Glutamatergic neuron (in vitro differentiated cells): ENCODE results near the gene ICAM4. TPM values are rescaled to one million over a fixed set of nuclear protein-coding genes. Genes with fewer than 3 reads are reported as not detected.

ENCODE experiments used
- DNase-seq: peaks from one replicate; pipeline ENCODE4 v3.0.0; 2022
- H3K27ac Mint-ChIP-seq: one replicate; pipeline ENCODE4 v1.8.0; 2020; ENCODE audit warnings: mild to moderate bottlenecking, mixed read lengths, inconsistent platforms; ENCODE audit not compliant: unreplicated experiment
- H3K27me3 Mint-ChIP-seq: one replicate; pipeline ENCODE4 v1.8.0; 2020; ENCODE audit warnings: mild to moderate bottlenecking, moderate library complexity, mixed read lengths, inconsistent platforms; ENCODE audit not compliant: unreplicated experiment
- H3K36me3 Mint-ChIP-seq: one replicate; pipeline ENCODE4 v1.8.0; 2020; ENCODE audit warnings: mild to moderate bottlenecking, mixed read lengths, inconsistent platforms; ENCODE audit not compliant: unreplicated experiment
- H3K4me1 Mint-ChIP-seq: one replicate; pipeline ENCODE4 v1.8.0; 2020; ENCODE audit warnings: mild to moderate bottlenecking, low read depth, mixed read lengths, inconsistent platforms; ENCODE audit not compliant: unreplicated experiment
- H3K4me3 Mint-ChIP-seq: one replicate; pipeline ENCODE4 v1.8.0; 2020; ENCODE audit warnings: mild to moderate bottlenecking, mixed read lengths, inconsistent platforms; ENCODE audit not compliant: unreplicated experiment
- H3K9me3 Mint-ChIP-seq: one replicate; pipeline ENCODE4 v1.8.0; 2020; ENCODE audit warnings: mild to moderate bottlenecking, moderate library complexity, mixed read lengths, inconsistent platforms; ENCODE audit not compliant: unreplicated experiment
- total RNA-seq: library from RNA; stranded (reverse); fragmentation: NEBNext Ultra II Directional; extraction: Animal tissue kit (Norgen Biotek cat#: 25700); gene quantifications from one replicate; pipeline ENCODE4 v1.2.1, GENCODE V29; 2021; ENCODE audit not compliant: unreplicated experiment
- TF ChIP-seq, protein P1 (sequence below): fragments of 200-600 bp; sonication (generic); IDR thresholded peaks from one replicate; pipeline ENCODE4 v1.5.0; 2021; ENCODE audit not compliant: partially characterized antibody, unreplicated experiment

The ICAM4 gene
- total RNA-seq, 1 donor from 2014 or later = not detected

DNA sequence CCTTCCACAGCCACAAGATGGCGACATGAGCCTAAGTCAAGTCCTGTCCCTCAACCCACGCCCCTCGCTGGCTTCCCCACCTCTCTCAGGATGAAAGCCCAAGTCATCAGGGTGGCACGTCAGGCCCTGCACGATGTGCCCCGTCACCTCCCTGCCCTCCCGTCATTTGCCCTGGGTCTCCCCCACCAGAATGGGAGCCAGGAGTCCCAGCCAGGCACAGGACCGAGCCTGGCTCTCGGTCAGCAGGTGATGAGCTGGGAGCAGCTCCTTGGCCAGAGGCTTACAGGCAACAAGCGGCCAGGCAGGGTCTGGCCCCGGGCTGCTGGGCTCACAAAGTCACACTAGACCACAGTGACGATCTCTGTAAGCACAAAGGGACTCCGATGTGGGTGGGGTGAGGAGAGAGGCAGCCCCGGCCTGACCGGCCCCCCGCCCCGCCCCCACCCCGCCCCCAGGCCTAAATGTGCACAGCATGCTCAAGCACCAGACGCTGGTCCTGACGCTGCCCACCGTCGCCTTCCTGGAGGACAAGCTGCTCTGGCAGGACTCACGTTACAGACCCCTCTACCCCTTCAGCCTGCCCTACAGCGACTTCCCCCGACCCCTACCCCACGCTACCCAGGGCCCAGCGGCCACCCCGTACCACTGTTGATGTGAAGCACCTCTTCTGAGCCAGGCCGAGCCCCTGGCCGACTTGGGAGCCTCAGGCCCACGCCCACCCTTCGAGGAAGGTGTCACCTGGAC lies 27.4 kb upstream of the ICAM4 start:
- DNase-seq = peak; percentile 95
- Mint-ChIP-seq H3K4me1 (no peaks in the 10 kb centered on the region), H3K27ac (no peak overlapping the region), H3K27me3 (peaks cover 5% of the 10 kb centered on the region), H3K9me3 (no peaks in the 10 kb centered on the region), H3K36me3 (peaks cover 12% of the 10 kb centered on the region), H3K4me3 (no peak overlapping the region)
- TF ChIP-seq, protein P1, sequence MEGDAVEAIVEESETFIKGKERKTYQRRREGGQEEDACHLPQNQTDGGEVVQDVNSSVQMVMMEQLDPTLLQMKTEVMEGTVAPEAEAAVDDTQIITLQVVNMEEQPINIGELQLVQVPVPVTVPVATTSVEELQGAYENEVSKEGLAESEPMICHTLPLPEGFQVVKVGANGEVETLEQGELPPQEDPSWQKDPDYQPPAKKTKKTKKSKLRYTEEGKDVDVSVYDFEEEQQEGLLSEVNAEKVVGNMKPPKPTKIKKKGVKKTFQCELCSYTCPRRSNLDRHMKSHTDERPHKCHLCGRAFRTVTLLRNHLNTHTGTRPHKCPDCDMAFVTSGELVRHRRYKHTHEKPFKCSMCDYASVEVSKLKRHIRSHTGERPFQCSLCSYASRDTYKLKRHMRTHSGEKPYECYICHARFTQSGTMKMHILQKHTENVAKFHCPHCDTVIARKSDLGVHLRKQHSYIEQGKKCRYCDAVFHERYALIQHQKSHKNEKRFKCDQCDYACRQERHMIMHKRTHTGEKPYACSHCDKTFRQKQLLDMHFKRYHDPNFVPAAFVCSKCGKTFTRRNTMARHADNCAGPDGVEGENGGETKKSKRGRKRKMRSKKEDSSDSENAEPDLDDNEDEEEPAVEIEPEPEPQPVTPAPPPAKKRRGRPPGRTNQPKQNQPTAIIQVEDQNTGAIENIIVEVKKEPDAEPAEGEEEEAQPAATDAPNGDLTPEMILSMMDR = peak; percentile 76

DNA sequence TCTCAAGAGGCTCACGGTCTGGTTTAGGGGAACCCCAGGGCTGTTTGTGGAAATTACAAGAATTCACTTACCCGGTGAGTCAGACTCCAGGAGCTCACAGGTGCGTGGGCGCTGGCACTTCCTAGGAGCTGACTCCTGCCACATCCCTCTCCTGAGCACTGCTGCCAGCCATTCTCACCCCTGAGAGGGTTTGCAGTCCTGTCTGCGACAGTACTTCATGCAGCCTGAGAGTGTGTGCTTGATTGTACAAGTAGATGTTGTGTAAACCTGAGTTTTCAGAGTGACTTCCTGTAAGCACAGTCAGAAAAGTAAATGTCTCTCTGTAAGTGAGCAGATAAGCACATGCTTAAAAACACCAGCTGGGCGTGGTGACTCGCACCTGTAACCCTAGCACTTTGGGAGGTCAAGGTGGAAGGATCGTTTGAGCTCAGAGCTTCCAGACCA lies 26.6 kb upstream of the ICAM4 start:
- Mint-ChIP-seq H3K9me3 (no peaks in the 10 kb centered on the region), H3K27ac (no peak overlapping the region), H3K4me1 (no peaks in the 10 kb centered on the region), H3K4me3 (no peak overlapping the region), H3K36me3 (peaks cover 11% of the 10 kb centered on the region), H3K27me3 (peaks cover 5% of the 10 kb centered on the region)
- TF ChIP-seq, protein P1 = no peak
- no peak for DNase-seq

DNA sequence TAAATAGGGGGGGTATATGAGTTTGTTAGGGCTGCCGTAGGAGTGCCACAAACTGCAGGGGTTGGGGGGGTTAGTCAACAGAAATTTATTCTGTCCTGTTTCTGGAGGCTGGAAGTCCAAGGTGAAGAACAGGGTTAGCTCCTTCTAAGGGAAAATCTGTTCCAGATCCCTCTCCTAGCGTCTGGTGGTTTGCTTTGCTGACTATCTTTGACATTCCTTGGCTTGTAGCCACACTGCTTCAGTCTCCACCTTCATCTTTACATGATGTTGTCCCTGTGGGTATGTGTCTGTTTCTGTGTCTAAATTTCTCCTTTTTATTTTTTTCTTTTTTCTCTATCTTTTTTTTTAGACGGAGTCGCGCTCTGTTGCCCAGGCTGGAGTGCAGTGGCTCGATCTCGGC lies 24.0 kb upstream of the ICAM4 start:
- Mint-ChIP-seq H3K36me3 (peaks cover 2% of the 10 kb centered on the region), H3K4me3 (no peak overlapping the region), H3K27ac (no peak overlapping the region), H3K4me1 (no peaks in the 10 kb centered on the region), H3K9me3 (no peaks in the 10 kb centered on the region), H3K27me3 (peaks cover 3% of the 10 kb centered on the region)
- no peak for DNase-seq
- TF ChIP-seq, protein P1 = no peak

DNA sequence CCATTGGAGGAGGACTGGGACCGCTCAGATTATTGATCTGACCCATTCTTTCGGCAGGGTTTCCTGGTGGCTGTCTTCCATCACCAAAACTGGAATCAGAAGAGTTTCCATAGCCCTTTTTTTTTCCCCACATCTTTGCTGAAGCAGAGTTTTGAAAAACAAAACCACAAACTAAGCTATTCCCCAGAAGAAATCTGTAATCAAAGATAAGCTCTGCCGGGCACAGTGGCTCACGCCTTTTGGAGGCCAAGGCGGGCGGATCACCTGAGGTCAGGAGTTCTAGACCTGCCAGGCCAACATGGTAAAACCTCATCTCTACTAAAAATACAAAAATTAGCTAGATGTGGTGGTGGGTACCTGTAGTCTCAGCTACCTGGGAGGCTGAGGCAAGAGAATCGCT lies 20.0 kb upstream of the ICAM4 start:
- H3K36me3 Mint-ChIP-seq = no peaks in the 10 kb centered on the region
- H3K27ac Mint-ChIP-seq = no peak overlapping the region
- no peaks in the 10 kb centered on the region for H3K9me3 Mint-ChIP-seq
- TF ChIP-seq, protein P1 = no peak
- H3K4me3 Mint-ChIP-seq = peak overlapping the region; percentile 25
- H3K27me3 Mint-ChIP-seq = peaks cover 4% of the 10 kb centered on the region
- no peak for DNase-seq
- no peaks in the 10 kb centered on the region for H3K4me1 Mint-ChIP-seq

DNA sequence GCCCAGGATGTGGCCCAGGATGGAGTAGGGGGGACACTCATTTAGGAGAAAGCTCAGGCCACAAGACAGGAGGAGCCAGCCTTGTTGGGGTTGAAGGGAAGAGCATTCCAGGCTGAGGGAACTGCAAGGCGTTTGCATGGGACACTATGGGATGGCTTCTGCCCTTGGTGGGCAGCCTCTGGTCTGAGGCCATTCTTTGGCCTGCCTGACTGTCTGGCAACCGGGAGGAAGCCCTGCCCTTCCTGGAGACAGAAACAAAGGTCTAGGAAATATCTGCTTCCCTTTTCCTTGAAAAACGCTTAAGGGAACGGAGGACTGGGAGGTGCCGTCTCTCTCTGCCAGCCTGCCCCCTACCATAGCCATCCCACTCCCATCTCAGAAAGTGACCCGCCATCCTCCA lies 18.7 kb upstream of the ICAM4 start:
- TF ChIP-seq, protein P1 = no peak
- H3K9me3 Mint-ChIP-seq = no peaks in the 10 kb centered on the region
- no peak overlapping the region for H3K4me3 Mint-ChIP-seq
- no peaks in the 10 kb centered on the region for H3K4me1 Mint-ChIP-seq
- H3K27me3 Mint-ChIP-seq = peaks cover 5% of the 10 kb centered on the region
- no peak overlapping the region for H3K27ac Mint-ChIP-seq
- no peaks in the 10 kb centered on the region for H3K36me3 Mint-ChIP-seq
- DNase-seq = no peak
